IMR-90 (cell line): ENCODE results near the gene ZNF318. TPM values are rescaled to one million over a fixed set of nuclear protein-coding genes. Genes with fewer than 3 reads are reported as not detected.

Experiments
- ATAC-seq: fragments of 200-7000 bp; cut with Tn5 transposase; 2 replicates; pipeline ENCODE4 v1.9.1; 2020; ENCODE audit warnings: low read depth, mild to moderate bottlenecking, moderate library complexity
- BruUV-seq: library from RNA; stranded (reverse); fragments of 400-500 nt; replicated peaks from 2 replicates; lab custom pipeline; 2021; lab: Mats Ljungman, UMichigan
- CTCF ChIA-PET: fragments of 300-600 bp; formaldehyde crosslinking; extraction: SDS; loops from one replicate; lab custom pipeline; 2021; ENCODE audit warnings: antibody characterized with exemption; lab: Yijun Ruan, JAX
- POLR2A ChIA-PET: fragments of 300-600 bp; sonication (Branson Sonifier 250); formaldehyde crosslinking; loops from one replicate; lab custom pipeline; 2022; ENCODE audit warnings: antibody characterized with exemption; ENCODE audit not compliant: unreplicated experiment; lab: Charles Lee
- DNase-seq: peaks from one replicate; pipeline ENCODE4 v3.0.0; 2013
- H2AFZ ChIP-seq: replicated peaks from 2 replicates; pipeline ENCODE3; 2013; ENCODE audit warnings: low read length, mild to moderate bottlenecking; ENCODE audit not compliant: poor library complexity
- H2AK5ac ChIP-seq: 2 replicates; pipeline ENCODE4 v1.6.1; 2013; ENCODE audit warnings: low read depth, low read length, inconsistent platforms
- H2AK9ac ChIP-seq: replicated peaks from 2 replicates; pipeline ENCODE3; 2013; ENCODE audit warnings: mild to moderate bottlenecking, low read depth, low read length, moderate library complexity; ENCODE audit not compliant: poor library complexity
- H2BK120ac ChIP-seq: 2 replicates; pipeline ENCODE4 v1.6.1; 2013; ENCODE audit warnings: low read depth, low read length, inconsistent platforms
- H2BK15ac ChIP-seq: 3 replicates; pipeline ENCODE4 v1.6.1; 2013; ENCODE audit warnings: low read depth, low read length, inconsistent platforms
- H2BK20ac ChIP-seq: 2 replicates; pipeline ENCODE4 v1.6.1; 2013; ENCODE audit warnings: low read depth, mild to moderate bottlenecking, inconsistent platforms, low read length, moderate library complexity
- H2BK5ac ChIP-seq: 2 replicates; pipeline ENCODE4 v1.6.1; 2013; ENCODE audit warnings: mild to moderate bottlenecking, low read depth, low read length, inconsistent platforms; ENCODE audit not compliant: poor library complexity, severe bottlenecking
- H3K14ac ChIP-seq: replicated peaks from 2 replicates; pipeline ENCODE4 v1.6.1; 2013; ENCODE audit warnings: low read depth, low read length, inconsistent platforms
- H3K18ac ChIP-seq: 2 replicates; pipeline ENCODE4 v1.6.1; 2013; ENCODE audit warnings: low read depth, low read length, control low read depth
- H3K23ac ChIP-seq: 2 replicates; pipeline ENCODE4 v1.6.1; 2013; ENCODE audit warnings: low read depth, low read length, inconsistent platforms
- H3K27ac ChIP-seq: 2 replicates; pipeline ENCODE4 v1.5.1; 2013; ENCODE audit warnings: mild to moderate bottlenecking, control low read depth, low read length; ENCODE audit not compliant: insufficient read depth
- H3K27me3 ChIP-seq: 2 replicates; pipeline ENCODE4 v1.6.1; 2013; ENCODE audit warnings: low read length; ENCODE audit not compliant: control insufficient read depth, insufficient read depth
- H3K36me3 ChIP-seq: 2 replicates; pipeline ENCODE4 v1.6.1; 2013; ENCODE audit warnings: low read length, mixed read lengths; ENCODE audit not compliant: control insufficient read depth, insufficient read depth
- H3K4ac ChIP-seq: 2 replicates; pipeline ENCODE4 v1.6.1; 2013; ENCODE audit warnings: low read depth, low read length, inconsistent platforms
- H3K4me1 ChIP-seq: 2 replicates; pipeline ENCODE4 v1.6.1; 2013; ENCODE audit warnings: low read length, mixed read lengths; ENCODE audit not compliant: control insufficient read depth, insufficient read depth
- H3K4me2 ChIP-seq: 2 replicates; pipeline ENCODE4 v1.6.1; 2013; ENCODE audit warnings: low read depth, mild to moderate bottlenecking, control low read depth, low read length, moderate library complexity
- H3K4me3 ChIP-seq: 2 replicates; pipeline ENCODE4 v1.5.1; 2013; ENCODE audit warnings: low read depth, mild to moderate bottlenecking, control low read depth, low read length, moderate library complexity; ENCODE audit not compliant: insufficient read depth
- H3K56ac ChIP-seq: 2 replicates; pipeline ENCODE4 v1.6.1; 2013; ENCODE audit warnings: low read length, inconsistent platforms; ENCODE audit not compliant: insufficient read depth; ENCODE audit errors: extremely low read depth
- H3K79me1 ChIP-seq, 2 experiments: 2 replicates each; pipeline ENCODE4 v1.6.1; 2013; ENCODE audit warnings: low read length in 2 of 2, inconsistent platforms in 1 of 2, low read depth in 1 of 2
- H3K9ac ChIP-seq: 2 replicates; pipeline ENCODE4 v1.6.1; 2013; ENCODE audit warnings: low read depth, low read length, control low read depth
- H3K9me1 ChIP-seq: 2 replicates; pipeline ENCODE4 v1.6.1; 2013; ENCODE audit warnings: low read length, inconsistent platforms; ENCODE audit not compliant: insufficient read depth
- H3K9me3 ChIP-seq: 2 replicates; pipeline ENCODE4 v1.6.1; 2013; ENCODE audit warnings: low read length; ENCODE audit not compliant: control insufficient read depth, insufficient read depth
- H4K20me1 ChIP-seq: 2 replicates; pipeline ENCODE4 v1.6.1; 2013; ENCODE audit warnings: low read length, inconsistent platforms; ENCODE audit not compliant: insufficient read depth
- H4K5ac ChIP-seq: 2 replicates; pipeline ENCODE4 v1.6.1; 2013; ENCODE audit warnings: mild to moderate bottlenecking, low read depth, low read length, control low read depth
- H4K8ac ChIP-seq, 2 experiments: 2 replicates each; pipeline ENCODE4 v1.6.1; 2013; ENCODE audit warnings: low read depth in 2 of 2, low read length in 2 of 2, control low read depth in 1 of 2, inconsistent platforms in 1 of 2
- H4K91ac ChIP-seq: 2 replicates; pipeline ENCODE4 v1.6.1; 2013; ENCODE audit warnings: low read depth, low read length, inconsistent platforms; ENCODE audit not compliant: insufficient read depth
- CEBPB ChIP-seq: IDR thresholded peaks from 2 replicates; pipeline ENCODE4 v1.6.1; 2012; ENCODE audit warnings: low read depth, low read length, improper control_type of control experiment
- CHD1 ChIP-seq: IDR thresholded peaks from 2 replicates; pipeline ENCODE4 v1.6.1; 2012; ENCODE audit warnings: low read depth, low read length, improper control_type of control experiment
- CTCF ChIP-seq: conservative IDR thresholded peaks from 2 replicates; pipeline ENCODE4 v1.5.1; 2012; ENCODE audit warnings: mild to moderate bottlenecking, low read depth, low read length, improper control_type of control experiment
- ELK1 ChIP-seq: fragments of 150-350 bp; IDR thresholded peaks from 2 replicates; pipeline ENCODE4 v1.6.1; 2016; ENCODE audit warnings: low read depth, mild to moderate bottlenecking, low read length, moderate library complexity, borderline replicate concordance
- FOS ChIP-seq: fragments of 150-350 bp; IDR thresholded peaks from 2 replicates; pipeline ENCODE4 v1.6.1; 2016; ENCODE audit warnings: low read depth, low read length
- MAFK ChIP-seq: IDR thresholded peaks from 2 replicates; pipeline ENCODE4 v1.6.1; 2012; ENCODE audit warnings: low read depth, low read length, improper control_type of control experiment
- MXI1 ChIP-seq: IDR thresholded peaks from 2 replicates; pipeline ENCODE4 v1.6.1; 2012; ENCODE audit warnings: low read depth, mild to moderate bottlenecking, low read length, moderate library complexity, borderline replicate concordance
- POLR2A ChIP-seq: IDR thresholded peaks from 2 replicates; pipeline ENCODE4 v1.6.1; 2012; ENCODE audit warnings: mild to moderate bottlenecking, low read depth, low read length
- RCOR1 ChIP-seq: IDR thresholded peaks from 2 replicates; pipeline ENCODE4 v1.6.1; 2012; ENCODE audit warnings: mild to moderate bottlenecking, low read length, improper control_type of control experiment; ENCODE audit not compliant: insufficient replicate concordance
- SMC3 ChIP-seq: fragments of 150-350 bp; IDR thresholded peaks from 2 replicates; pipeline ENCODE4 v1.6.1; 2016; ENCODE audit warnings: low read depth, mild to moderate bottlenecking, antibody characterized with exemption, low read length, moderate library complexity
- WGBS, 2 experiments: methylation state at CpG; one replicate each; pipeline versions ENCODE4 v1.1.5 to v1.1.7; 2013; ENCODE audit warnings: missing lambda C conversion rate in 2 of 2; ENCODE audit not compliant: insufficient read length in 1 of 2; ENCODE audit errors: extremely low coverage in 2 of 2; 5-methylcytosine and 5-hydroxymethylcytosine counted together
- dilution Hi-C: fragments of 300-500 bp; cut with HindIII; formaldehyde crosslinking; loops from one replicate; pipeline ENCODE4 v1.14.3; 2018; ENCODE audit warnings: low sequenced_read_pairs; ENCODE audit not compliant: unreplicated experiment
- in situ Hi-C: fragments of 300-500 bp; cut with MboI; formaldehyde crosslinking; loops from 3 replicates; pipeline ENCODE4 v1.14.3; 2019; ENCODE audit warnings: low sequenced_read_pairs, inconsistent platforms, mixed read lengths
- intact Hi-C: fragments of 100-400 bp; cut with micrococcal nuclease; formaldehyde crosslinking; loops from 2 replicates; pipeline ENCODE4 v1.10.0; 2022
- polyA plus RNA-seq, 3 experiments: library from polyadenylated mRNA; depleted of rRNA; stranded (reverse); fragments of >200 nt; gene quantifications; 2 replicates each; pipeline ENCODE4 v1.2.3, GENCODE V29; 2012; ENCODE audit warnings: low replicate concordance in 1 of 3
- total RNA-seq: library from RNA; depleted of rRNA; stranded (reverse); fragments of >200 nt; gene quantifications from 2 replicates; pipeline ENCODE4 v1.2.3, GENCODE V29; 2012

The ZNF318 gene
- total and polyA plus RNA-seq, 2 of the 4 experiments (the other 2 are of a cell fraction), result 5.7 to 6.6 TPM

- Histone ChIP-seq H3K4me1 (no peaks in the 10 kb centered on the region), H3K36me3 (no peaks in the 10 kb centered on the region), H2AK9ac (no peak overlapping the region), H2AK5ac (no peak overlapping the region), H4K8ac (no peak overlapping the region), H4K5ac (no peak overlapping the region), H3K4me3 (no peak overlapping the region), H3K9ac (no peak overlapping the region), H3K27ac (no peak overlapping the region), H2BK20ac (no peak overlapping the region), H4K20me1 (no peaks in the 10 kb centered on the region), H4K91ac (no peak overlapping the region), H2AFZ (no peak overlapping the region), H3K9me3 (no peaks in the 10 kb centered on the region), H2BK15ac (no peak overlapping the region), H3K4ac (no peak overlapping the region), H2BK120ac (no peak overlapping the region), H3K18ac (no peak overlapping the region), H3K79me1 (no peaks in the 10 kb centered on the region), H3K27me3 (peaks cover 57% of the 10 kb centered on the region), H3K9me1 (no peaks in the 10 kb centered on the region), H3K56ac (no peak overlapping the region), H3K23ac (no peak overlapping the region), H3K14ac (no peak overlapping the region), H3K4me2 (no peak overlapping the region), H2BK5ac (no peak overlapping the region)
- DNase-seq (no peak), ATAC-seq (no peak)
- WGBS, 2 experiments, result 77% methylated on average over 10 of the region's 18 CpGs; no CpG with 5 or more reads in 1 of the 2 experiments
- TF ChIP-seq RCOR1, result no peak
- TF ChIP-seq CEBPB, result no peak
- no peak for TF ChIP-seq SMC3
- no peak for TF ChIP-seq POLR2A
- no peak for TF ChIP-seq MAFK
- no peak for TF ChIP-seq ELK1
- TF ChIP-seq MXI1, result no peak
- no peak for TF ChIP-seq CTCF
- no peak for TF ChIP-seq FOS
- no peak for TF ChIP-seq CHD1
- dilution Hi-C loops, result no loop called here
- in situ Hi-C loops, result no loop called here
- intact Hi-C loops, result no loop called here
- CTCF ChIA-PET, result no interaction called here
- BruUV-seq, result no TSS peak
- POLR2A ChIA-PET, result no interaction called here
Measured at GRCh38 chr6:43299338-43300293, 69.8 kb downstream of the ZNF318 start.
